Bladder microvascular endothelial cell (primary cell): Measurements from ENCODE around the gene NRG4. TPM values are rescaled to one million over a fixed set of nuclear protein-coding genes. Genes with fewer than 3 reads are reported as not detected.

Experiments used
- total RNA-seq: library from RNA; depleted of rRNA; stranded (reverse); fragments of >200 nt; gene quantifications from 2 replicates; pipeline ENCODE4 v1.2.3, GENCODE V29; 2014

Gene NRG4
- total RNA-seq: not detected in 2 replicates

GRCh38 chr15:76011627-76012551 is at the start of gene NRG4:
TSS of gene NRG4 (minus strand) at chr15:76012424. CDS start at chr15:76011230, 1,194 bp downstream.

GRCh38 chr15:76059320-76060117 is 47.3 kb upstream of the NRG4 start, which contains the start of gene TMEM266:
TSS of gene TMEM266 (plus strand) at chr15:76059985. CDS start at chr15:76134264, 74,279 bp downstream.

GRCh38 chr15:75903331-75904239 is 108.6 kb downstream of the NRG4 start, which contains the start of gene FBXO22:
TSS of gene FBXO22 (plus strand) at chr15:75903878. CDS start at chr15:75903964, 86 bp downstream.

Other genes with a start within 250 kb of the NRG4 start
- gene UBE2Q2, start 169.0 kb downstream of the NRG4 start, total RNA-seq: 30.3 and 58.5 TPM in 2 replicates
- gene FBXO22, start 108.5 kb downstream of the NRG4 start, total RNA-seq: 51.6 and 83.6 TPM in 2 replicates
- not detected in 2 replicates for gene TMEM266, start 47.6 kb upstream of the NRG4 start, total RNA-seq